GM19397 (cell line): ENCODE measurements around the gene CHST9.
A peak's percentile ranks its signal among the peaks of the same experiment; 100 is the strongest.
"Not testable (repeated sequence)": the region's sequence is repeated elsewhere in the genome, so short reads cannot be mapped to it uniquely, and the experiment has no call there.

Source experiments
- ATAC-seq: cut with Tn5 transposase; IDR thresholded peaks from one replicate; pipeline ENCODE4 v1.9.1; 2021; ENCODE audit warnings: mild to moderate bottlenecking, moderate library complexity; ENCODE audit not compliant: unreplicated experiment

Gene CHST9

GRCh38 chr18:27108842-27109241 lies 76.3 kb downstream of the CHST9 start:
- no peak for ATAC-seq

DNA sequence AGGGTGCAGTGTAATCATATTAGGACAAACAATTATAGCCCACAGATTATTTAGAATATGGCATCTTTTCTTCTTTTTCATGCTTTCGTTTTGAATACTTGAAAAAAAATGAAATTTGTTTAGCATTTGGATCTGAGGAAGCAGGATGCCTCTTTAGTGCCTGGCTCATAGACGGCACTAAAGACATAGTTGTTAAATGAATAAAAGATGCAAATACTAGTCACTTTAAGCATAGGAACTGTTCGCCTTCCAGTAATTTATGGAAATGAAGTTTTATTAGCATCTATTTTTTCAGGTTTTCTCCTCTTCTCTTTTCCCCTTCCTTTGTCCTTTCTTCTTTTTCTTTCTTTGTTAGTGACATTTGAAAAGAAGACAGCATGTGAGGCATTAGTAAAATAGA lies 80.4 kb downstream of the CHST9 start:
- no peak for ATAC-seq

GRCh38 chr18:27094621-27095020 lies 90.5 kb downstream of the CHST9 start:
- no peak for ATAC-seq

- not testable (repeated sequence) for ATAC-seq
These were observed 91.8 kb downstream of the CHST9 start for GRCh38 chr18:27093290-27093689.

GRCh38 chr18:27081701-27082100 lies 103.4 kb downstream of the CHST9 start:
- ATAC-seq: no peak

- ATAC-seq: no peak
These were observed 109.3 kb downstream of the CHST9 start for GRCh38 chr18:27075828-27076227.

- peak; percentile 78 for ATAC-seq
These were observed 111.7 kb downstream of the CHST9 start for GRCh38 chr18:27073404-27073830.

GRCh38 chr18:27064673-27065072 lies 120.4 kb downstream of the CHST9 start:
- ATAC-seq: no peak

DNA sequence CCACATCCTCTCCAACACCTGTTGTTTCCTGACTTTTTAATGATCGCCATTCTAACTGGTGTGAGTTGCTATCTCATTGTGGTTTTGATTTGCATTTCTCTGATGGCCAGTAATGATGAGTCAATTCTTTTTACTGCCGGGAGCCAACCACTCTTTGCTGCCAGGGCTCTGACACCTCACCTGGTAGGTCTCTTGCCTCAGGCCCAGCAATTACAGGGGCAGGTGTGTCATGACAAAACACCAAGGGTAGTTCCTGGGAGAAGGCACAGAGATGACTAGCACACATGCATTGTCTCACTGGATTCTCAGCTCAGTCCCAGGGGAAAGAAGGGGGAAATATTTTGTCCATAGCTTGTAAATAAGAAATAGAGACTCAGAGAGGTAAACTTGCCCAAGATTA lies 122.3 kb downstream of the CHST9 start:
- ATAC-seq: no peak

DNA sequence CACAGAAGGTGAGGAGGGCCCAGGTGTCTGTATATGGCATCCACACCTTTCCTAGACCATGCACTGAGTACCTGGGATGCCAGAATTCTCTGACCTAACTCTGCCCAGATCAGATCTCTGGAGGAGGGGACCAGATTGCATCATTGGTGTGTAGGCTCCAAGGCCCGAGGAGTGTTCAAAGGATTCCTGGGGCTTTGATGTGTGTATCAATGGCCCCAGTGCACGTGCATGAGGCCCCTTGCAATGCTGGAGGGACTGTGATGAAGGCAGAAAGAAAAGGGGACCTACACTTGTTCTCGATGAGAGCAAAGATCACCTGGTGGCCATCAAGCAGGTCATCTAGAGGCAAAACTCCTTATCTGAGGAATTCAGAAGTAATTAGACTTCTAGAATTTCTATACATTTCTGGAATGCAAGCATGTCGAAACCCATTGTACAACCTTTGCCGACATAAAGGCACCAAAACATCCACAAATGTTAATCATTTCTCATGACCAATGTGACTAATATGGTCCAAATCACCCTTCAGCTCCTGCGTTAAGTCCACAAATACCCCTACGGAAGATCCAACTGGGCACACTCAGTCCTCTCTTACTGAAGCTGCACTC lies 123.5 kb downstream of the CHST9 start:
- no peak for ATAC-seq

DNA sequence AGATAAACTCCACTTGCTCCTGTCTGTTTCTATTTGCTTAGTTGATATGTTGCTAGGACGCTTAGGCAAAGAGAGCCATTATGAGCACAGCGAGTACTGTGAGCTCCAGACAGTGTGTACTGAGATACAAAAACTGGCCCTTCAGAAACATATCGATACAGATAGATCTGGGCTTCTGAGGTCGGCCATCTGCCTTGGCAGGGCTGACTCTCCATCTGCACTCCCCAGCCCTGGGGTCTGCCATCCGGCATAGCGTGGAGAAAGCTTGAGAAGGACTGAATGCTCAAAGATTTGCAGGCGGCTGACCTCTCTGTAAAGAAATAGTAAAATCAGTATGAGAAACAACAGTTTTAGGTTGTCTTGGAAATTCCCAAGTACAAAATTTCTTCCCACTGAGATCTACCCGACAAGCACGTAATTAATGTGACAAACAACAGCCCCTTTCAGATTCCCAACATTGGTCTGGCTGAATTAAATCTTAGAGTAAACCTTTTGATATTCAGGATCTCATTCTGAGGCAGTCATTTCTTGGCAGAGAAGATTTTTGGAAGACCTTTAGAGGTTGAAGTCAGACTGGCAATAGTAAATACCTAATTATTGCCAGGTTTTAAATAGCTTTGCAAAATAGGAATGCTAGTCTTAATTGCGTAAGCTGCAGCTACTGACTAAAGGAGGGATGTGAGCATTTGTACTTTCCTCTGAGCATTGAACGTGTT lies 127.4 kb downstream of the CHST9 start:
- ATAC-seq: no peak

GRCh38 chr18:27054926-27055325 lies 130.2 kb downstream of the CHST9 start:
- ATAC-seq: no peak

GRCh38 chr18:27049969-27050368 lies 135.1 kb downstream of the CHST9 start:
- no peak for ATAC-seq

DNA sequence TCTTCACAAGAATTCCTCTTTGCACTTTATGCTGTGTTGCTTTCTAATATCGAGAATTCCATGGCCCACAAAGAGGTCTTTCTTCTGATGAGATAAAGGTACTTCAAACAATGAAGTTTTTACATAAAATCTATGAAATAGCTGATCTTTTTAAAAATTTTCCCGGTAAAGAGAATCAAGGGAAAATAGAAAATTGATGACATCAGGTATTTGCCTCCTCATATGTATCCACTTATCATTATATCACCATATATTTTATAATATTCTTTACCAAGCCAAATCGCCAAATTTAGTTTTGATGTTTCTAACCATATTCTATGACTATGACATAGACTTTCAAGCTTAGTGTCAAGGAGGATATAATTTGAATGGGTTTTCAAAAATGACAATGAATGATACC lies 139.8 kb downstream of the CHST9 start:
- no peak for ATAC-seq

GRCh38 chr18:27042177-27042576 lies 142.9 kb downstream of the CHST9 start:
- no peak for ATAC-seq

DNA sequence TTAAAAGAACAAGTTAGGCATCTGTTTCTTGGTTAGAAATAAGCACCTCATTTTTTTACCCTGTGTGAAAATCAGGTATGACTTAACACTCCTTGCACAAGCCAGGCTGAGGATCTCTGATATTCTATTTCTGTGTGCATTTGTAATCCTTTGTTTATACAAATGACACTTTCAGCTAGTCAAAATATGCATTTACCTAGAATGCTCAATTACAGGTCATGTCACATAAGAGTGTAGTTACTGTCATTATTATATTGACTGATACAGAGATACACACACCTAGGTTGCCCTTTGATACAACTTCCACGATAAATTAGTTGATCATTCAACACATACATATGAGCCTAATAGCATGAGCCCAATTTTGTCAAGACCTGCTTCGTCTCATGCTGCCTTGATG lies 144.3 kb downstream of the CHST9 start:
- ATAC-seq: no peak

GRCh38 chr18:27033722-27034121 lies 151.4 kb downstream of the CHST9 start:
- no peak for ATAC-seq

DNA sequence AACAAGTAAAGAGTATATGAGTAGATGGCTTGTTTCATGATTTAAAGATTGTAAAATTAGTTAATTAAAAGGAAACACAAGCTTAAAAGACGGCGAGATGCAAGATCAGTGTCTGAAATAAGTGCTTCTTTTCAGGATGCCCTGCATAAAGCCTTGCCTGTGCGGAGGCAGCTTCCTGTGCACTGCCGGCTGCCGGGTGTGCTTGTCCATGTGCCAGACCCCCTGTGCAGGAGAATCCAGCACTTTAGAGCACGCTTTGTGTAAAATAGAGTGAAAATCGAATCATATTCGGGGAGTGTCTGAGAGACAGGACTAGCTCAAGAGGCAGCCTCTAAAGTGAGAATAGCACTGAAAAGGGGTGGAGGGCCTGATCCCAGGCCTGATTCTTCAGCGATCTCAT lies 154.7 kb downstream of the CHST9 start:
- no peak for ATAC-seq

- no peak for ATAC-seq
These were observed 162.6 kb downstream of the CHST9 start for GRCh38 chr18:27022477-27022876.

- ATAC-seq: no peak
These were observed 167.1 kb downstream of the CHST9 start for GRCh38 chr18:27017901-27018500.

- no peak for ATAC-seq
These were observed 170.3 kb downstream of the CHST9 start for GRCh38 chr18:27014841-27015240.

- no peak for ATAC-seq
These were observed 174.3 kb downstream of the CHST9 start for GRCh38 chr18:27010784-27011183.
